ENCODE measurements around the gene MLLT10.

GRCh38 chr10:21719502-21719901 is 185.5 kb downstream of the MLLT10 start:
- TF ChIP-seq CTCF (IDR thresholded peaks at IDR 0.05): no peak
- TF ChIP-seq POLR2A (IDR thresholded peaks at IDR 0.05): no peak

All from adrenal gland (tissue), 5 donors.